ENCODE data around the gene HDAC5. TPM values are rescaled to one million over a fixed set of nuclear protein-coding genes. Genes with fewer than 3 reads are reported as not detected.
"Not testable (repeated sequence)": the region's sequence is repeated elsewhere in the genome, so short reads cannot be mapped to it uniquely, and the experiment has no call there.

HDAC5 gene
- total RNA-seq, 1 donor from 2014 or later = 40.4 TPM

DNA sequence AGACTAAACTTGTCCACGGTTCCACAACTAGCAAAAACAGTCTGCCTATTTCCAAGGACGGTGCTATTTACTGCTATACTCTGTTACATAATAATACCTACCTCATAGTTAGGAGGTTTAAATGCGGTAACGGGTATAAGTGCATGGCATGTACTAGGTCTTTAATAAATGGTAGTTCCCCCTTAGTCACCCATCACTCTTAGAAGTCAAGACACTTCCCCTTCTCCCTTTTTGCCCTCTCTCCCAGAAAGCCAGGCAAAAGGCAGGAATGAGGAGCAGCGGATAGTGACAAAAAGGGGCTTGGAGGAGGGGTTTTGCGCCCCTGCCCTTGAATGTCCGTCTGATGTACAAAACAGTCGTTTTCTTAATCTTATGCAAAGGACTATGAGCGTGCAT, 55.9 kb downstream of the HDAC5 start:
- DNase-seq (ENCODE audit: low read depth in 2 of 2) = no peak

DNA sequence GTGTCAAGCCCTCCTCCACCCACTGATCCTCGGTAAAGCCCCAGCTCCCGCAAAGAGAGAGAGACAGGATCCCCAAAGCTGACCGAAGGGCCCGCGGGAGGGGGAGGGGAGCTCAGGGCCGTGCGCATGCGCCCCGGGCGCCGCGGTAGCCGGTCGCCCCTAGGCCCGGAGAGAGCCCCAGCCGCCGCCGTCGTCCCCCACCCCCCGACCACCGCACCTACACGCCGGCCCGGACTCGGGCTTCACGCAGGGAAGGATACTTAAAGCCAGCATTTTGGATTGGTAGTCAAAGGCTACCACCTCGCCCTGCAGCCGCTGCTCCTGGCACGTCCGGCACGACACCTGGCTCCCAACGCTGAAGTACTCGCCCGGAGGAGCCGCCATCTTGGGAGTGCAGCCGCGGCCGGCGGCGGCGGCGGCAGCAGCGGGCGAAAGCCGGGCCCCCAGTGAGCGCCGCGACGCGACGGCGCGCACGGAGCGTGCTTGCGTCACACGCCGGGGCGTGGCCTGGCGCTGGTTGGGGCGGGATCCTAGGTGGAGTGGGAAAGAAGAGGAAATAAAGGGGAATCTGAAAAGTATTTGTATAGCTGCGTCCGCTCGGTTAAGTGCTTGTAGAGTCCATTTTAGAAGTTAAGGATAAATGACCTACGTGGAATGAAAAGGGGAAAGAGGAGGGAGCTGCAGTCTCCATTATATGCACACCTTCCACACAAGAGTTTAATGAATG, 57.1 kb downstream of the HDAC5 start, which contains the start of gene LSM12:
TSS of gene LSM12 (minus strand) at position 468 of the 727 bp plus-strand sequence. CDS start at position 384, 84 bp downstream.
- DNase-seq (ENCODE audit: low read depth in 2 of 2) = peak; percentile 81 to 92

DNA sequence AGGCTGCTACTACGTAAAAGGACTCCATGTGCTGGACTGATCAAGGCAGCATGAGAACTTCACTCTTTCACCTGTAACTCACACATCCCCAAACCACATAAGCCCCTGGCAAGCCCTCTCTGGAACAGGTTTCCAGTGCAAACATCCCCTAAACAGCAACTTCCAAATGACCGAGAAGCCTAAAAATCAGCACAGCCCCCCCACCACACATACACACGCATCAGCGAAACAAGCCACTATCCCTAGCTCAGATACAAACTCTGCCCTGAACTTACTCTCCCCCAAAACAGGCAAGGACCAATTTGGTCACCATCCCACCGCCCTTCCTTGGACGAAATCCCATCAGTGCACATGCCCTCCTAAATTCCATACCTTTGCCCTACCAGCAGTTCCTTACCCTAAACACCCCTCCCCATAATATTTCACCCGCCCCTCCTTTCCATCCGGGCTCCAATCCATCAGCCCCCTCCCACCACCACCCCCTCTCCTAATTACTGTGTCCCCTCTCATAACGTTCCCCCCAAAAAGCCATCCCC, 57.7 kb downstream of the HDAC5 start:
- DNase-seq (ENCODE audit: low read depth in 2 of 2) = peak in 1 of 2 donors; percentile 9

GRCh38 chr17:44063704-44064639, 59.5 kb downstream of the HDAC5 start:
- no peak for DNase-seq (ENCODE audit: low read depth in 2 of 2)

DNA sequence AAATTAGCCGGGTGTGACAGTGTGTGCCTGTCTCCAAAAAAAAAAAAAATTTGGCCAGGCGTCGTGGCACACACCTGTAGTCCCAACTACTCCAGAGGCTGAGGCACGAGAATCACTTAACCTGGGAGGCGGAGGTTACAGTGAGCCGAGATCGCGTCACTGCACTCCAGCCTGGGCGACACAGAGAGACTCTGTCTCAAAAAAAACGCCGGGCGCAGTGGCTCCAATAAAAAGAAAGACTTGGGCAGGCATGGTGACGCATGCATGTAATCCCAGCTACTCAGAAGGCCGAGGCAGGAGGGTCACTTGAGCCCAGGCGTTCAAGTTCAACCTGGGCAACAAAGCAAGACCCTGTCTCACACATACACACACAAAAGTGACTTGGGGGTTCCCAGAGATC, 60.6 kb downstream of the HDAC5 start:
- DNase-seq (ENCODE audit: low read depth in 2 of 2) = no peak

GRCh38 chr17:44061446-44061845, 62.0 kb downstream of the HDAC5 start:
- no peak for DNase-seq (ENCODE audit: low read depth in 2 of 2)

DNA sequence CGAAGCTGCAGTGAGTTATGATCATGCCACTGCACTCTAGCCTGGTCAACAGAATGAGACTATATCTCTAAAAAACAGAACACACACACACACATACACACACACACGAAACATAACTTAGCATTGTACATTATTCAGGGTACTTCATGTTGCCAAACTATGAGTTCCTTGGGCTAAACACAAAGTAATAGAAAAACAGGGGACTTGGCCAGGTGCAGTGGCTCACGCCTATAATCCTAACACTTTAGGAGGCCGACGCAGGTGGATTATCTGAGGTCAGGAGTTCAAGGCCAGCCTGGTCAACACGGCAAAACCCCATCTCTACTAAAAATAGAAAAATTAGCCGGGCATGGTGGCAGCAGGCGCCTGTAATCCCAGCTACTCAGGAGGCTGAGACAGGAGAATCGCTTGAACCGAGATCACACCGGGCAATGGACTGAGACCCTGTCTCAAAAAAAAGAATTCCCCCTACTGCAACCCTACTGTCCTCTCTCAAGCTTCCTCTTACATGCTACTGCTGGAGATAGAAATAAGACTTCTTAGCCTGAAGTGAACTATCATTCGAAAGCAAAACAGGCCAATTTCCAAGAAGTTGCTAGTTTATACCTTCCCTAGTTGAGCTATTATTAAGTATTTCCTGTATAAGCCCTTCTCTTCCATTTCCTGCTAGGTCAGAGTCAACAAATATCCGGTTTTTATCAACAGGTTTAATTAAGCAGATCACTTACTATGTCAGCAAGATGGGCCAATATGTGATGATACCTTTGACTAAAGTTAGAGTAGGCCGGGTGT, 64.1 kb downstream of the HDAC5 start:
- no peak for DNase-seq (ENCODE audit: low read depth in 2 of 2)

GRCh38 chr17:44053125-44053872, 70.1 kb downstream of the HDAC5 start:
- no peak for DNase-seq (ENCODE audit: low read depth in 2 of 2)

DNA sequence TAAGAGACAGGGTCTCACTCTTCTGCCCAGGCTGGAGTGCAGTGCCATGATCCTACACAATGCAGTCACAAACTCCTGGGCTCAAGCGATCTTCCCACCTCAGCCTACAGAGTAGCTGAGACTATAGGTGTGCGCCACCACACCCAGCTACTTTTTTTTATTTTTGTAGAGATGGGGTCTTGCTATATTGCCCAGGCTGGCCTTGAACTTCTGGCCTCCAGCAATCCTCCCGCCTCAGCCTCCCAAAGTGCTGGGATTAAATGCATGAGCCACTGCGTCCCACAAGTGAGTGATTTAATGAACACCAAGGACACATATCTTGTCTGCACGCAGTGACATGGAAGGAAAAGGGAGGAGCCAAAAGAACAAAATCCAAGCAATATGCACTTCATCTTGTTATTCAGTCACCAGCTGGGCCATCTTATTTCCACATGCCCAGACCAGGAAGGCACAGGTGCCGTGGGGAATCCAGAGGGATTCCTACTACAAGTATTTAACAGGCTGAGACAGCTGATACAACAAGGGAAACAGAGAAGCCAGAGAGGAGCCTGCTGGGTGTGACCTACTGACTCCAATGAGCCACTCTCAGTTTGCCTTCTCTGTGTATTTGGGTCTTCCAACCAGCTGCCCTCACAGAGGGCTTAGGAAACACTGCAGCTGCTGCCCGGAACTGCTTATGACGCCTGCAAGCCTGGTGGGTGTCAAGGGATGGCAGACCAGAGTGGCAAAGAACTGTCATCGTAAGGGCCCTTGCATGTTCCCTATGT, 74.0 kb downstream of the HDAC5 start:
- DNase-seq (ENCODE audit: low read depth in 2 of 2) = no peak

- not testable (repeated sequence) for DNase-seq (ENCODE audit: low read depth in 2 of 2)
These were observed 76.5 kb downstream of the HDAC5 start for GRCh38 chr17:44046893-44047292.

DNA sequence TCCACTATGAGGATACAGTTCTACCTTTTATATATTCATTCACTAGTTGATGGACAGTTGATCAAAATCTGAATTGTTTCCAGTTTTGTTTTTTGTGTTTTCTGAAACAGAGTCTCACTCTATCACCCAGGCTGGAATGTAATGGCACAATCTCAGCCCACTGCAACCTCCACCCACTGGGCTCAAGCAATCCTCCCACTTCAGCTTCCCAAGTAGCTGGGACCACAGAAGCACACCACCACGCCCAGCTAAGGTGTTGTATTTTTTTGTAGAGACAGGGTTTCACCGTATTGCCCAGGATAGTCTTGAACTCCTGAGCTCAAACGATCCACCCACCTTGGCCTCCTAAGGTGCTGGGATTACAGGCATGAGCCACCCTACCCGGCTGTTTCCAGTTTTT, 78.0 kb downstream of the HDAC5 start:
- DNase-seq (ENCODE audit: low read depth in 2 of 2) = no peak

GRCh38 chr17:44044071-44044470, 79.4 kb downstream of the HDAC5 start:
- DNase-seq (ENCODE audit: low read depth in 2 of 2) = no peak

DNA sequence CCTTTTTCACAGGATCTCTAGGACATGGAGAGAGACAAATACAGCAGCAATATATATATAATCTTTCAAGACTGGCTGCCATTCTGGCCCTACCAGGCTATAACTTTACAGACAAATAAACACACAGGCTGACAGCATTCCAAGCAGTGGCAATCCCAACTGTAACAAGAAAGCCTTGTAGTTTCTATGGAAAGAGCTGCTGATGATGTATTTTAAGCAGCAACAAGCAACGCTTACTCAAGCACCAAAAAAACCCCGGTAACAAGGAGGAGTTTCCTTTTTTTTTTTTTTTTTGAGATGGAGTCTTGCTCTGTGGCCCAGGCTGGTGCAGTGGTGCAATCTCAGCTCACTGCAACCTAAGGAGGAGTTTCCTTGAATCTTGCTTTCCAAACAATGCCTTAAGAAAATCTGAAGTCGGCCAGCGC, 80.2 kb downstream of the HDAC5 start:
- no peak for DNase-seq (ENCODE audit: low read depth in 2 of 2)

DNA sequence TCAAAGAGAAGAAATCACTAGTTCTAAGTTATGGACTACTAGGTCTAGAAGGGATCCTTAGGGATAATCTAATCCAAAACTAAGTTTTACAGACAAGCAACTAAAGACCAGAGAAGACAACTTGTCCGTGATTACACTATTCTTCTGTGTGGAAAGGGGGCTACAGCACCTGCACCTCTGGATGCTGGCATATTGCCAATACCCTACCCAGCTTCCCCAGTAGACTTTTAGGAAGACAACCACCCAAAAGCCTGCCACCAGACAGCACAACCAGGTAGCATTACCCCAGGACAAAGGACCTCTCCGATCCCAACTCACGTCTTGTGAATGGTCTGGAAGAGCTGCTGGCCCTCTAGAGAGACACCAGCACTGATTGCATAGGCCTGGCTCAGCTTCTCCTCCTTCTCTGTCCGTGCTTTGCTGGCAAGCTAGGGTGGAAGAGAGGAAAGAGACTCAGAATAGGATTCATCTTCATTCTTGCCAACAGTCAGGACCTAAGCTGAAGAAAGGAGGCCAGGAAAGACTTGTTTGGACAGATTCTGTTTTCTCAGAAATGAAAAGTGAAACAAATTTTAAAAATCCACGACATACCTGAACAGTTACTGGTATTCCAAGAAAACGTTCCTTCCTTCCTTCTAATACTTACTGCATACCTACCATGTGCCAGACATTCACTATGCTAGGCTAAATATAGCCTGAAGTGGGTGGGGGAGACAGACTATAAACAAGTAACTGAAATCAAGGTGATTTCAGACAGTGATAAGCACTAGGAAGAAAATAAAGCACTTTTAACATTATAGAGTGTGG, 83.4 kb downstream of the HDAC5 start:
- DNase-seq (ENCODE audit: low read depth in 2 of 2) = no peak

- DNase-seq (ENCODE audit: low read depth in 2 of 2) = no peak
These were observed 84.8 kb downstream of the HDAC5 start for GRCh38 chr17:44038604-44039011.

GRCh38 chr17:44037471-44037870, 86.0 kb downstream of the HDAC5 start:
- DNase-seq (ENCODE audit: low read depth in 2 of 2) = no peak

GRCh38 chr17:44034688-44035087, 88.8 kb downstream of the HDAC5 start:
- not testable (repeated sequence) for DNase-seq (ENCODE audit: low read depth in 2 of 2)

DNA sequence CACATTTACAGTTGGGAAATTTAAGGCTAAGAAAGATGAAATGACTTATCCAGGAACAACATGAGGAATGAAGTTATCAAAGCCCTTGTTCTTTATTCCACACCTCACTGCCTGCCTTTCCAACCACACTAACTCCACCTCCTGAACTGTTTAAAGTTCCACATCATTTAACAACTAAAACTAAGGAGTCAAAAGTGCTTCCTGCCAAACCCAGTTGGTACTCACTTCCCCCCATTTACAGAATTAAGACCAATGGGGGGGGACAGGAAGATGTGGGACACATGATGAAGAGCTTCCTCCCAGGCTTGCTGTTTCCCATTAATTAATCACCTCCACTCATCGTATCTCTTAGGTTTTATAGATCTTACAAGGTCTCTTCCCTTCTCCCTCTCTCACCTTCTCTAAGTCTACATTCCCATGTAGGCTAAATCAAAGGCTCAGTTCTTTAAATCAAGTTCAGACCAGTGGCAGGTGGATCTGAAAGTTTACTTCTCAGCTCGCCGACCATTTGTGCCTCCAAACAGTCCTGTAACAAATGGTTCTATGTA, 89.5 kb downstream of the HDAC5 start:
- DNase-seq (ENCODE audit: low read depth in 2 of 2) = peak in 1 of 2 donors; percentile 23

GRCh38 chr17:44030482-44030881, 93.0 kb downstream of the HDAC5 start:
- no peak for DNase-seq (ENCODE audit: low read depth in 2 of 2)

Data from dermis microvascular lymphatic vessel endothelial cell (primary cell).